HT1080 (cell line): ENCODE results near the gene ESYT2. TPM values are rescaled to one million over a fixed set of nuclear protein-coding genes. Genes with fewer than 3 reads are reported as not detected.
A peak's percentile ranks its signal among the peaks of the same experiment; 100 is the strongest.
"Not testable (repeated sequence)": the region's sequence is repeated elsewhere in the genome, so short reads cannot be mapped to it uniquely, and the experiment has no call there.

Experiments used
- DNase-seq: peaks from one replicate; pipeline ENCODE4 v3.0.0-alpha.2; 2015; ENCODE audit warnings: low read depth
- total RNA-seq: library from RNA; depleted of rRNA; stranded (reverse); fragments of >200 nt; shearing (Covaris generic); gene quantifications from 2 replicates; pipeline ENCODE4 v1.2.3, GENCODE V29; 2014

Gene ESYT2
- total RNA-seq, 1 experiment from 2014 or later, result 73.2 TPM

DNA sequence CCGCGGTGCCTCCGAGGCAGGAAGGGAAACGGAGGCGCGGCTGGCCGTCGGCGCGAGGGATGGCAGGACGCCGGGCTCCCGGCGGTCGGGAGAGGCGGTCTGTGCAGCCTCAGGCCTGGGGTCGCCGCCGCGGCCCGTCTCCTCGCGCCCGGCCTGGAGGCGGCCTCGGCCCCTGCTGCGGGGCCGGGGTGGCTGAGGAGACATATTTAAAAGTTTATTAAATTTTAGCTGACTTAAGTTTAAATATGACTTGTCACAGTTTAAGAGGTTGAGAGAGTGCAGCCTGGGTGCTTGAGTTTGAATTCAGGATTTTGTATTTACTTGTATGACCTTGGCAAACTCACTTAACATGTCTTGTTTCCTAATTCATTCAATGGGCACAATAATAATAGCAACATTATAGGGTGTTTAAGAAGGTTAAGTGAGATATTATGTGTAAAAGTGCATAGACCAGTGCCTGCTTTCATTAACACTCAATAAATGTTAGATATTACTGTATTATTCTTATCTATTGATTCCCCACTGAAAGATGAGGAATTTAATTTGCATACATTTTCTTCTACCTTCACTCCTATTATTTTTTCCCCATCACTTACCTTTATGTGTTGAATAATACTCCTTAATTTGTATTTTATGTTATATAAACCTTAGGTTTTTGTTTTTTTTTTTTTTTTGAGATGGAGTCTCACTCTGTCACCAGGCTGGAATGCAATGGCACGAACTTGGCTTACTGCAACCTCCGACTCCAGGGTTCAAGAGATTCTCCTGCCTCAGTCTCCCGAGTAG lies 27.8 kb upstream of the ESYT2 start:
- no peak for DNase-seq

GRCh38 chr7:158854681-158855081 lies 25.4 kb upstream of the ESYT2 start:
- DNase-seq, result no peak

GRCh38 chr7:158850545-158851102 lies 21.3 kb upstream of the ESYT2 start:
- DNase-seq, result no peak

GRCh38 chr7:158849768-158850544 lies 20.6 kb upstream of the ESYT2 start:
- DNase-seq, result no peak

- DNase-seq, result no peak
Measured at GRCh38 chr7:158849442-158849767, 20.1 kb upstream of the ESYT2 start.

DNA sequence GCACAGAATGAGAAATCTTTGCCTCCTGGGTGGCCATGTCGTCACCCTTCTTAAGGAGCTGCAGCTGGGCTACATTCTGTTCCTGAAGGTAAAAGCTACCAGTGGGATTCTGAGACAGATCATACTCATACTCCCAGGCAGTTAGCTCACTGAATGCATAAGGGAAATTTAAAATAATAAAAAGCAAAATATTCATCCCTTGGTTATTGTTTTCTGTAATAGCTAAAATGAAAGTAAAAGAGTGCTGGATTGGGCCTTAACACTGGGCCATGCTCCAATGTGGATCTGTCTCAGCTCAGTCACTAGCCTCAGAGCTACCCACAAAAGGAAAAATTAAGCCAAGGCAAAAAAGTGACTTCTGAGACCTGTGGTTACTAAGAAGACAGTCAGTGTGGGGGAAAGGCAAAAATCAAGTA lies 18.1 kb upstream of the ESYT2 start:
- DNase-seq, result no peak

GRCh38 chr7:158846304-158846703 lies 17.0 kb upstream of the ESYT2 start:
- no peak for DNase-seq

DNA sequence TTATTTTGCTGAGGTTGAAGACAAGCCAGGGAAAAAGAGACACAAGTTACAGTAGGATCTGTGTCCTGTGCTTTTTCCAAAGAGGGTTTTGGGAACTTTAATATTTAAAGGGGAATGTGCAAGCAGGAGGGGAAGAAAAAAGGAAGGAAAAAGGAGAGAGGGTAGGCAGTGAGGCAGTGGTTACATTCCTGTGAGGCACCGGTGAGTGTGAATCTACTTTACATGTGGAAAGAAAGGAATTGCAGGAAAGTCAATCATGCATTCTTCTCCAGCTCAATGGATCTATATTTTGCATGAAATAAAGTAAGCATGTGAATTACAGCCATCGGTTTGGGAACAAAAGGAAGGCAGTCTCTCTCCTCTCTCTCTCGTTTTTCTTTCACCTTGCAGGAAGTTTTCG lies 14.5 kb upstream of the ESYT2 start:
- DNase-seq, result no peak

DNA sequence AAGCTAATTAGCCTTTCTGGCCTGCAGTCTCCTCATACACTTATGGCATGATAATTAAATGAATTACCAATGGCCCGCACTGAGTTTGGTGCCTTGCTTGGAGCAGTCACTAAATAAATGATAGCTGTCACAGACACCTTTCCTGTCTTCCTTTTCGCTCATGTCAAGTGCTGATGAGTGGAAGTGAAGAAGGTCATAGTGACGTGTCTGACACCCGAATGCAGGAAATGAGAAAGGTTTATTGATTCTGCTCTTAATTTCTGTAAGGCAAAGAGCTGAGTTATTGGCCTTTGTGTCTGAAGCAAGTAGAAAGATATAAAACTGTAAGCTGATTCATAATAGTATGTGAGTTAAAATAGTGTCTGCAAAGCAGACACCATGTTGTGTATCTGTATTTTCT lies 13.2 kb upstream of the ESYT2 start:
- DNase-seq, result no peak

DNA sequence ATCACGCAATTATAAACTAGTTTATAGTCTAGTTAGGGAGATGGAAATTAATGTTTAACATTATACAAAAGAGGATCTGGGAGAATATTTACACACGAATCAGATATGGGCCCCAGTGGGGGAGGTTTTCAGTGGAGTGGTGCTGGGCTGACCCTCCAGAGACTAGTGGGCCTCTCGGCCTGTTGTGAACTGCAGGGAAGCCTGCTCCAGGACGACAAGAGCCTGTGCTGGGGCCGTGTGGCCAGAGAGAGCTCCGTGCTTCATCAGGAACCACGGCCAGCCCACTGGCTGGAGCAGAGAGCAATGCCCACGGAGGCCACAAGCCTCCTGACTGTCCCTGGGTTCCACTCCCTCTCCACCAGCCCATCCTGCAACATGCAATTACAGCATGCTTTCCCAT lies 11.3 kb upstream of the ESYT2 start:
- DNase-seq, result no peak

- not testable (repeated sequence) for DNase-seq
Measured at GRCh38 chr7:158839177-158839576, 9.9 kb upstream of the ESYT2 start.

DNA sequence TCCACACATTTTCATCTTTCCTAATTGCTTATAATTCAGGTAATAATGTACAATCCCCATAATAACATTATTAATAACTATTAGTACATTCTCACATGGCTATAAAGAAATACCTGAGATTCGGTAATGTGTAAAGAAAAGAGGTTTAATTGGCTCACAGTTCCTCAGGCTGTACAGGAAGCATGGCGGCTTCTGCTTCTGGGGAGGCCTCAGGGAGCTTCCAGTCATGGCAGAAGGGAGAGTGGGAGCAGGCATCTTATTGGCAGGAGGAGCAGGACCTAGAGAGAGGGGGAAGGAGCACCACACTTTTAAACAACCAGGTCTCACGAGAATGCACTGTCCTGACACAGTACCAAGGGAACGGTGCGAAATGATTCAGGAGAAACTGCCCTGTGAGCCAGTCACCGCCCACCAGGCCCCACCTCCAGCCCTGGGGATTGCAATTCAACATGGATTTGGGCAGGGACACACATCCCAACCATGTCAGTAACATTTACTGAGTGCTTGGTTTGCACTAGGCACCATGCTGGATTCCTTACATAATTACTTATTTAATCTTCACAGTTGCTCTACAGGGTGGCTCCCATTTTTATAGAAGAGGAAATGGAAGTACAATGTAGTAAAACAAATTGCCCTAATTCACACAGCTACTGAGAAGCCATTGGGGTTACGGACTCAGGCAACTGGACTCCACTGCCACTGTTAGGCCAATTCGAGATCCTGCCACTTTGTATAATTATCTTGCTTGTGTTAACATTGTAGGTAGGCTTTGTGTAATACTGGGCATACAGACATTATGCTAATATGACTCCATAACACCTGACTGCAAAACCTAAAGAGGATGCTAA lies 8.7 kb upstream of the ESYT2 start:
- DNase-seq, result no peak

DNA sequence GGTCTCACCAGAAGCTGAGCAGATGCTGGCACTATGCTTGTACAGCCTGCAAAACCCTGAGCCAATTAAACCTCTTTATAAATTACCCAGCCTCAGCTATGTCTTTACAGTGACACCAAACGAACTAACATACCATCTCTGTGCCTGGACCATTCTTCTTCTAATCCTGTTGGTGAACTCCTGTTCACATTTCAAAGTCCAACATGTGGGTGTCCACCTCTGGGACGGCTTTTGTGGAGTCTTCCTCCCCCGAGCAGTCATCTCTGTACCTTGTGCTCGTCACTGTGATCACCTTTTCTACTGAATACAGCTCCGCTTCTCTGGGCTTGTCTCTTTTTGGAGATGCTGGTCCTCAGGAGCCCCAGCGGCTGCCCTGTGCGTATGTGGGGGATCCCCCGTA lies 7.4 kb upstream of the ESYT2 start:
- no peak for DNase-seq

- no peak for DNase-seq
Measured at GRCh38 chr7:158834878-158835784, 5.8 kb upstream of the ESYT2 start.

DNA sequence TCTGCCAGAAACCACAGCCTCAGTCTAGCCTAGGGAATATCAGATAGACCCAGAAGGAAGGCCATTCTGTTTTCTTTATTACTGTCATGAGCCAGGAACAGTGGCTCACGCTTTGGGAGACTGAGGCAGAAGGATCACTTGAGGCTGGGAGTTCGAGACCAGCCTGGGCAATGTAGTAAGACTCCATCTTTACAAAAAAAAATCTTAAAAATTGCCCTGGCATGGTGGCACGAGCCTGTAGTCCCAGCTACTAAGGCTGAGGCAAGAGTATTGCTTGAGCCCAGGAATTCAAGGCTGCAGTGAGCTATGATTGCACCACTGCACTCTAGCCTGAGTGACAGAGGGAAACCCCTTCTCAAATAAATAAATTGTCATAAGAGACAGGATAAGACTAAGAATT lies 3.7 kb upstream of the ESYT2 start:
- no peak for DNase-seq

GRCh38 chr7:158831738-158832091 lies 2.4 kb upstream of the ESYT2 start:
- no peak for DNase-seq

DNA sequence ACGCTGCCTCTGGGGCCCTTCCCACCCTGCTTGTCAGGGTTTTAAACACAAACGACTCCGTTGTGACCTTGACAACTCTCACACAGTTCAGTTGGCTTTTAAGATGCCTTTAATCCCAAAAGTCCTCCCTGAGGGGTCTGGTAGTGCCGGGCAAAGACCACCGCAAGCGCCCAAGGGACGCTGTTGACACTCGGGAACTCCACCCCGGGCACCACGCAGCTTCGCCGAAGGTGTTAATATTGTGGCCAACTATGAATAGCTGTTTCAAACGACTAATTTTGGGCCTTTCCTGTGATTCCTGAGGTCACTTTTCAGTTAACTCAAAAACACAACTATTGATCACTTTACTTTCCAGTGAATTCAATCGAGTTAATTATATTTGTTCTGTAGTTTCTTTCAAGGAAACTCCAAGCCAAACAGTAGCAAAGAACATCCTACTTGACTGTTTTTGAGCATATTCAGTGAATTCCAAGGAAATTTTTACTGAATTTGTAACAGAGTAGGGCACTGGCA lies 958 bp upstream of the ESYT2 start:
- DNase-seq, result no peak

DNA sequence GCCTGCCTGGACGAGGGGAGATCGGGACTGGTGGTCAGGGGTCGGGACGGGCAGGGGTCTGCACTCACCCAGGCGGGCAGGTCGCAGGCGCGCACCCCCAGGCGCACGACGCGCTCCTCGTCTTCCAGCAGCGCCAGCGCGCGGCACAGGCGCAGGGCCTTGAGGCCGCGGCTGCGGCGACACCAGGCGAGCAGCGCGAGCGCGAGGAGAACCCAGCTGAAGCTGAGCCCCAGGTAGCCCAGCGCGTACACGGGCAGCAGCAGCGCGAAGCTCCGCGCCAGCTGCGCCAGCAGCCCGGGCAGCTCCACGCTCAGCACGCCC lies 328 bp downstream of the ESYT2 start:
- DNase-seq, result peak; percentile 63

DNA sequence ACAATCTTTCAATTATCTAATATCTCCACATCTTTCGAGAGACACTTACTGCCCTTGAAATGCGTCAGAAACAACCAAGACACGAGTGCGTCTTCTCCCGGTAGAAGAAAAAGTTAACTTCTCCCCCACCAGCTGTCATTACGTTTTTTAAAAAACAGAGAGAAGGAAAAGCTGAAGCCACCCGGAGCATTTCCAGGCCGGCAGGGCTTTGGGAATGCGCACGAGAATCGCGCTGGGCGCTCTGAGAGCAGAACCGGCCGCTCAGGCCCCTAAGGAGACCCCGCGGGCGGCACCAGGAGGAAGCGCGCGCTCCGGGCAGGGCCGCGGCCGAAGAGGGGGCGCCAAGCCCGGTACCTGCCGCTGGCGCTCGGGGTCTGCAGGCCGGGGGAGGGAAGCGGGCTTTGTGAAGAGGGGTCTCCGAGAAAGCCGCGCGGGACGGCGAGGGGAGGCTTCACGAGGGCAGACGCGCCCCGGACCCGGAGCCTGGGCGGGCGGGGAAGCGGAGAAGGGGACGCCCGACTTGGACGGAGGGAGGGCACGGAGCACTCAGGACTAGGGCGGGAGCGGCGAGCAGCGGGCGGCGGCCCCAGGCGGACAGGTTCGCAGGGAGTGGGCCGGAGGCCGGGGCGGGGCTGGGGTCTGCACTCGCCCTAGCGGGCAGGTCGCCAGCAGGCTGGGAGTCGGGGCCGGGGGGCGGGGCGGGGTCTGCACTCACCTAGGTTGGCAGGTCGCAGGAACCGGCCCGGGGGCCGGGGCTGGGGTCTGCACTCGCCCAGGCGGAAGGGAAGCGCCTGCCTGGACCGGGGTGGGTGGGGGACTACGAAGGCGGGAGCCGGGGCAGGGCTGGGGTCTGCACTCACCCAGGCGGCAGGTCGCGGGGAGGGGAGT lies 932 bp downstream of the ESYT2 start:
- DNase-seq, result no peak
